Gastroesophageal sphincter (tissue), 3 donors: ENCODE data around the gene OR10A6.
A peak's percentile ranks its signal among the peaks of the same experiment; 100 is the strongest.

Experiments used
- CTCF ChIP-seq, 4 experiments: fragments of 200-600 bp in 2 of 4; fragments of 450-650 bp in 2 of 4; sonication (generic) in 1 of 4; IDR thresholded peaks; one replicate each; pipeline ENCODE4 v1.5.1; 2017 to 2019; ENCODE audit warnings: antibody characterized with exemption in 4 of 4, mild to moderate bottlenecking in 2 of 4, moderate library complexity in 2 of 4
- EP300 ChIP-seq: sonication (generic); formaldehyde crosslinking; IDR thresholded peaks from one replicate; pipeline ENCODE4 v1.6.1; 2017; ENCODE audit warnings: antibody characterized with exemption, mild to moderate bottlenecking
- POLR2A ChIP-seq, 2 donors: fragments of 450-650 bp; IDR thresholded peaks; one replicate each; pipeline ENCODE4 v1.6.1; 2017; ENCODE audit warnings: antibody characterized with exemption in 2 of 2, mild to moderate bottlenecking in 2 of 2, moderate library complexity in 1 of 2
- POLR2AphosphoS5 ChIP-seq: sonication (generic); formaldehyde crosslinking; IDR thresholded peaks from one replicate; pipeline ENCODE4 v1.6.1; 2017; ENCODE audit warnings: antibody characterized with exemption

DNA sequence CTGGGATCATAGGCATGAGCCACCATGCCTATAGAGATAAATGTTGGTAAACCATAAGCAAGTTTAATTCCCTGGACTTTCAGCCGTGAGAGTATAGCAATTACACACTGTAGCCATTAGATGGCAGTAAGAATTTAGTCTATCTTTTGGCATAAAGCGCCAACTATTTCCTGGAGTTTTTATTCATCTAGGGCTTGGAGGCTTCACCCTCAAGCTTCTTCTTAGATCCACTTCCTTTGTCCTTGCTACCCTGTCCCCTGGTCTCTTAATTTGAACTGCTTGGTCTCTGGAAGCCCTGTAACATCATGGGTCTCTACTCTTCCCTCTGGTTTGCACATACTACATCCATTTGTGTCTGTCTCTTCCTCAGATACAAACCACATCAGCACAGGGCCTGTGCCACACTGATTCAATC lies 38.2 kb downstream of the OR10A6 start:
- TF ChIP-seq POLR2A (IDR thresholded peaks at IDR 0.05) (no peak), CTCF (IDR thresholded peaks at IDR 0.05) (peak; percentile 30 to 67 (median 58)), POLR2AphosphoS5 (no peak), EP300 (no peak)
